NCI-H2227 (cell line): Measurements from ENCODE around the gene EQTN.

Experiments
- DNase-seq: peaks from one replicate; lab custom pipeline; 2025; ENCODE audit not compliant: unreplicated experiment; lab: John Stamatoyannopoulos, UW

EQTN gene

DNA sequence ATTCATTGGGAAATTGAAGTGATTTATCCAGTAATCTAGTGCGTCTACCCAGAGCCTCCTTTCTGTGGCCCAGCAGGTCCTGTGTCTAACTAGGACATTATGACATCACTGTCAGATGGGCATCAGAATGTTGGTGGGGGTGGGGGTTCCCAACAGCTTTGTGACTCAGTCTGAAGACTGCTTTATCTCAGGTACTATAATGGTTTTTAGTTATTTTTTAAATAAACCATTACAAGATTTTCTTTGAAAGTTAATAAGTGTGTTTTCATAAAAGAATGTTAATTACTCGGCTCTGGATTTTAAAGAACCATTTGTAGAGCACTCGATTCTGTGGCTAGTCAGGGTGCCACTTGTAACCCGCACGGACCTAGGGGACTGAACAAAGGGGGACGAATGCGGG is at the start of gene EQTN:
TSS of gene EQTN (minus strand) at position 101 of the 400 bp plus-strand sequence. CDS start at position 6, 95 bp downstream.
- no peak for DNase-seq

DNA sequence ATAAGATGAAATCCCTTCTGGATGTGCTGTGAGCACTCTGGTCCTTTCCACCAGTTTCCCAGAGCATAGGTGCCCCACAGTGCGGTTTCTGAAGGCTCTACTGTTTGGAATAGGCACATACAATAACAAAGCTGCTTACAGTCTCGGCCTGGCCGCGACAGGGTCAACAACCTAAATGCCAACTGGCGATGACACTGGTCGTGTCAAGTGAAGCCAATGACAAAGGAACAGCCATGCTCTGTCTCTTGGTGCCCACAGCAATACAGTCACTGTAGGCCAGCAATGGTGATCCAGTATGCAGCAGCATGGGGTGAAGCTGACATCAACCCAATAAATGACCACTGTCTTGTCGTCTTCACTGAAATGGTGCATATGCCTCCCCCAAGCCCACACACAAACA is 47.8 kb upstream of the EQTN start:
- DNase-seq: no peak

DNA sequence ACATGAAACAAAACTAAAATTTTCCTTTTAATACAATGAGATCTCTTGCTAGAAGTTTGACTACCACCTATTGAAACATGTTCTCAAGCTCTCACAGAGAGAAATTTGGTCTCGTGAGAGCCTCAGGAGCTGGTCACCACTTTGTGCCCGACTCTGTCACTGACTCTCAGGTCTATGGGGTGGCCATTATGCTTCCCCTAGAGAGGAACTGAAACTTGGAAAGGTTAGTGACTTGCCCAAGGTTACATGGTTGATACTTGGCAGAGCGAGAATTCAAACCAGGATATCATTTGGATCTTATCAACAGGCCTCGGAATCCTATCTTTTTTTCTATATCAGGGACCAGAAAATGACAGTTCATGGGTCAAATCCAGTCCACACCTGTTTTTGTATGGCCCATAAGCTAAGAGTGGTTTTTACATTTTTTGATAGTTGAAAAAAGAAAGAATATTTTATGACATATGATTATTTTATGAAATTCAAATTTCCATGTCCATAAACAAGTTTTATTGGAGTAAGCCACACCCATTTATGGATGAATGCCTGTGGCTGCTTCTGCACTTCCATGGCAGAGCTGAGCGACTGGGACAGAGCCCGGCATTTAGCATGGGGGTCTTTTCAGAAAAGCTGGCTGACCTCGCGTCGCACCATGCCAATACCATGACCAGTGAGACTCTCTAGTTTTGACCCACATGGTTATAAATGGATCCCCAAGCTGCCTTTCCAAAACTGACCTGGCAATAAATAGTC is 44.8 kb upstream of the EQTN start:
- no peak for DNase-seq

- no peak for DNase-seq
These were observed 44.1 kb upstream of the EQTN start for GRCh38 chr9:27340961-27341511.

DNA sequence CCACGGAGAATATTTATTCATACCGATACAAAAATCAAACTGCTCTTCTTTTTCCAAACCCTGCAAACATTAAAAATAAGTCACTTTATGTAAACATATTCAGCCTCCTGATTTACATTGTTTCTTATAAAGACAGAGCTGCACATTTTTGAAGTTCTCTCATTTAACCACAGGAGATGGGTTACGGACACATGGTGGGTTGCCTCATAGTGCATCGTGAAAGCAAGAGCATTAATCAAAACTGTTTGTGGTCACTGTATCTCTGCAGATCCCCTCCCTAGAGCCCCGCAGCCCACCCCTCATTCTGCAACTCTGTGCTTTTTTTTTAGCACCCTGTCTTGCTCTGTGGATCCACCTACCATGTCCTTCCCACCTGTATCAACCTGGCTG is 43.3 kb upstream of the EQTN start:
- DNase-seq: no peak

DNA sequence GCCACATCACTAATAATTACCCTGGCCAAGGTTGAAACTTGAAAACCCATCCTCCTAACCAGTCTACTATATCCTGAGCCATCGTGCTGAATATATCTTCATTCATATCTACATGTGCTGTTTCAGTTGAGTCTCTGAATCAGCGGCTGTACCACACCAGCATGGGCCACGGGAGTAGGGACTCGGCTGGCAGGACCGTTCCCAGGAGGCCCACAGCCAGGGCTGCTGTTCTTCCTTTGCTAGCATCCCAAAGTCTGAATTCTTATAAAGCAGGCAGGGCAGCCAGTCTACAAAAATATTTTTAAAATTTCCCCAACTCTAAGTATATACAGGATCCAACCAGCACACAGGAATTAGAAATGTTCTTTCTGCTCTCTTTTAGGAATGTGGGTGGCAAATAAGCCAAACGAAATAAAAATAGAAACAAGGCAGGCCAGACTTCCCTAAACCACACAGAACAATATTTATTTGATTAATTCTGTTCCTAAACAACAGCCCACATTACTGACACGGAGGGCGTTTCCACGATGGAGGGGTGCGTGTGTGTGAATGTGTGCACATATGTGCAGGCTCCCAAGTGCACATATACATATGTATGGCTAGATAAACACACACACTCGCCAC is 42.8 kb upstream of the EQTN start:
- no peak for DNase-seq

DNA sequence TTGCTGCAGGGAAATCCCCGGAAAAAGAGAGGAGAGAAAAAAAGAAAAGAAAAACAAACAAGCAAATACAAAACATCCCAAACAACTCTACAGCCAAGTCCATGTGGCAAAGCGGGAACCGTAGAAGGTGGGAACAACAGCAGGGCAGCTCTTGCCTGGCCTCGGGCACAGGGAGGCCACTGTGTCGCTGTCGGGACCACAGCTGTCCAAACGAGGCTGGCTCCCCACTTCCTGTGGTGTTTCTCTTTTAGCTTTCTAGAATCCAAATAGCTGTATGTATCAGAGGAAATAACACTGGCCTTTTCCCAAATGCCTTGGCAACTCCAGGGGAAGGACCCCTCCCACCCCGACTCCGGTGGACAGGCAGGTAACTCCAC is 41.6 kb upstream of the EQTN start:
- DNase-seq: no peak

DNA sequence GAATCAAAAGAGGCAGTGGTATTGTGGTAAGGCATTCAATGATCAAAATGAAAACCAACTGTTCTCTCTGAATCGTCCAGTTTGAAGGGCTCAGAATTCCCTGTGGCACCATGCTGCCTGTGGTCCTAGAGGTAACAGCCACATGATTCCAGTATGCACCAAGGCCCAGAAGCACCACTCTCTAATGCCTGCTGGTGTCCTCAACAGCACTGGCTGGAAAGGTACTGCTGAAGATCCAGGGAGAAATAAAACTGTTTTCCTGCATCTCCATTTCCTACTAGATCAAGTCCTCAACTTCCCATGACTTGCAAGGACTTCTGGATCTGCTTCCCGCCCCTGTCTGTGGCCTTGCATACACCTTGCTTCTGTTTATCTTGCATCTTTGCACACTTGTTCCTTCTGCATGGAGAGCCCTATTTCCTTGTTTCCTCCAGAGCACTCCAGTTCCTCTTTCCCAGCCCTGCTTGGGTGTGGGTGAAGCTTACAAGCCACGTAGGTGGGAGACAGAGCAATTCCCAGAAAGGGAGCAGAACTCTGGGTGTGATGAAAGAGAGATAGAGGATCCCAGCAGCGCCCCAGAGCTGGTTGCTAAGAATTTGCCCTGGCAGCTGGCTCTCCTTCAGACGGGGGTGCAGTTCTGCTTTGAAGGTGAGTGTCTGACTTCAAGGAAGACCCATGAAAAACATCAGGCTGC is 41.0 kb upstream of the EQTN start:
- no peak for DNase-seq

DNA sequence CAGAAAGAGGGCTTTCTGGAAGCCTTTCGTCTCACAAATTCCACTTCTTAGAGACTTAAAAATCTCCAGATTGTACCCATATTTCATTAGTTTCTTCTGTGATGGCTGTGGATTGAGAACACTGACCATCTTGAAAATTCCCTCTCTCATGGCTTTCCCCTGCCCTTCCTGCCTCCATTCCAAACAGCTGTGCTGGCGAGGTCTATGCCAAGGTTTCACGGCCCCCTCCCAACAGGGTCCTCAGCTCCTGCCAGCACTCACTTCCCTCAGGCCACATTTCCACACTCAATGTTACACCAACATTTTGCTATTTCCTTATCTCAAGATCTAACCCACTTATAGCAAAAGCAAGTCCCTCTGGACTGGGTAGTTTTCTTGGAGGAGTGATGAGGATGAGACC is 40.3 kb upstream of the EQTN start:
- no peak for DNase-seq

- no peak for DNase-seq
These were observed 39.9 kb upstream of the EQTN start for GRCh38 chr9:27336829-27337228.

GRCh38 chr9:27336126-27336525 is 39.2 kb upstream of the EQTN start:
- DNase-seq: no peak

- DNase-seq: no peak
These were observed 38.1 kb upstream of the EQTN start for GRCh38 chr9:27335075-27335474.

DNA sequence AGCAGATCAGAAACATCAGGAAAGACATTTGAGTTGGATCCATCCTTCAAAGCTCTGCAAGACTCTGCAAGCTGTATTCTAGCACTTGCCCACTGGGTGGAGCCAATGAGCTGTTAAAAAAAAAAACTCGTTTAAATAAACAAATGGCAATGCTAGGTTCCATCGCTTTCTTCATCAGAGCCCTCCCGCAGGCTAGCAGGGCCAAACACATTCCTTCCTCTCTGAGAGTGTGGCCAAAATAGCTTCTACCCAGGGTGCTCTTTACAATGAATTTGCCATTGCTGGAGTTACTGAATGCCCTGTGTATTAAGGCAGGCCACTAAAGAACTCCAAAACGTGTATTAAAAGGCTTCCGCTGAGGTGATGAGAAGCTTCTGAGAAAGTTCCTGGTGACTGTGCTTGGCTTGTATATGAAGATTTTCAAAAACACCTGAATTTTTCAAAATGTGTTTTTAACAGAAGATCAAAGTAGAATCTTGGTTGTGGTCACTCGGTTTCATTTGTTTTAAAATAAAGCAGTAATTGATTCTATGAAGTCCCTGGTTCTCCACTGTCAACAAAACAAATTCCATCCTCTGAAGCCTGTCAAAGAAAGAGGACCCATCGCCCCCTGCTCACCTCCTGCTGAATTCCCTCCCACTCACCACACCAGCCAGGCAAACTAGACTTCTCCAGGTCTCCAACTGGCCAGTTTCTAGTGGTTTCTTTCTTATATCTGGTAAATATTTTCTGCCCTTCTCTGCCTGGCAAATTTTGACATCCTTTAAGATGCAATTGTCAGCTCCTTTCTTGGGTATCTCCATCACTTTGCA is 36.5 kb upstream of the EQTN start:
- DNase-seq: peak; percentile 47

GRCh38 chr9:27331393-27331792 is 34.4 kb upstream of the EQTN start:
- no peak for DNase-seq

DNA sequence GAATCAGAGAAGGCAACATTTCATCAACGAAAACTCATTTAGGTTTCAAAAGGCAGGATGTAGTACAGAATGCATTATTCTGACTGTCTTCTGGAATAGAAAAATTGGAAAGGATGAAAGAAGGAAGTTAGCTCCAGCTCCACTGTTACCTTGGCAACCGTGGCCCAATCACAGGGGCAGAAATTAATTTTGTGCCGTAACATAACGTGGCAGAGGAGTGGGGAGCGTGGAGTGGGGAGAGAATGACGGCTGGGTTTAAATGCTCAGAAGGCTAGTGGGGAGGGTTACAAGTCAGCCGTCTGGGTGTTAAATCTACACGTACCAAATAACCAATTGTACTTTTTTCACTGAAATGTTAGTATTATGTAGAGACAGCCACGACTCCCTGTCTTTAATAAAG is 32.3 kb upstream of the EQTN start:
- no peak for DNase-seq

- DNase-seq: no peak
These were observed 31.5 kb upstream of the EQTN start for GRCh38 chr9:27328483-27328882.

GRCh38 chr9:27311184-27311583 is 14.2 kb upstream of the EQTN start:
- no peak for DNase-seq

GRCh38 chr9:27310582-27310981 is 13.6 kb upstream of the EQTN start:
- no peak for DNase-seq

DNA sequence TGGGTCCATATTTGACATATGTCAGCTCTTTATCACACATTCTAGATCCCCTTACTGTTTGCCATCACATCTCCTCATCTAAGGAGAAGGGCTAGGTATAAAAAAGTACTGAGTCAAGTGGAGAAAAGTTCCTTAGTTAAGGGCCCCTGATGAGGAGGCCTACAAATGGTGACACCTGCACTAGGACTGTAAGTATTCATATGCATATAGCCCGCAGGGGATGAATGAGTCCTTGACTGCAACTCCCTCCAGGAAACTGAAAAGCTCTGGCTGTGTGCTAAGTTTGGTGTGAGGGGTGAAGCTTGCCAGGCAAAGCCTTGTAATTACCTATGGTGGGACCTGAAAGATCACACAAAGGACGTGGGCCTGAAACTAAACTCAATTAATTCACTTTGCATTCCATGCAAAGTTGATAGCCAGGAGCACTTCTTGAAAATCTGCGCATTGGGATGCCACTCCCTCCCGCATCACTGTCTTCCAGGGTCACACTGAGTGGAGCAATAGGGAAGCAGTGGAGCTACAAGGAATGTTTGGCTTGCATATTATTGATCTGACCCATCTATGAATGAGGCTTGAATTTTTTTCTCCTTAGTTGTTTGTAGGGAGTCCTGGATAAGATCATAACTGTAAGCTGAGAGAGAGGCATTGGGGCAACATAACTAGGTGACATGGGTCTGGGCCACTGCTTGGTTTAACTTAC is 11.9 kb upstream of the EQTN start:
- DNase-seq: no peak

GRCh38 chr9:27304521-27304920 is 7.6 kb upstream of the EQTN start:
- no peak for DNase-seq

DNA sequence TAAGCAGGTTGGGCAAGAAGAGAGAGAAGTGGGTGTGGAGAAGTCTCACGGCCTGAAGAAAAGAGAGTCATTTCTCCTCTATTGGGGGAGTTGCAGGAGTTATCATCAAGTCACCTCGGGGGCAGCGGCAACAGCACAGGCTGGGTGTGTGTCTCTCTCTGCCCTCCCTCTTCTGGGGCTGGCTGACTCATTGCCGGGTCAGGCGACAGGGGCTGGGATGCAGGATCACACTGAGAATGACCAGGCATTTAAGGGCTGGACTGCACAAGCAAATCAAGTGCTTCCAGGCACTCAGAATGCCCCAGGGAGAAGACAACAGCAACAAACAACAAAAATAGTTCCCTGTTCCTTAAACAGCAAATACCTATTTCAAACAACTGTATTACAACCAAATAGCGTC is 6.3 kb upstream of the EQTN start:
- no peak for DNase-seq
